Bronchial epithelial cell (primary cell): ENCODE data around the gene DMPK. TPM values are rescaled to one million over a fixed set of nuclear protein-coding genes. Genes with fewer than 3 reads are reported as not detected.

Source experiments
- DNase-seq: peaks from one replicate; pipeline ENCODE4 v3.0.0-alpha.2; 2010; ENCODE audit warnings: low read depth
- FAIRE-seq: peaks from 2 replicates; lab custom pipeline; 2011; peaks lifted over from hg19 to GRCh38; lab: Jason Lieb, UNC
- H3K27me3 ChIP-seq: 2 replicates; pipeline ENCODE4 v1.5.1; 2011; ENCODE audit warnings: low read length; ENCODE audit not compliant: control insufficient read depth, insufficient read depth
- H3K36me3 ChIP-seq: 2 replicates; pipeline ENCODE4 v1.5.1; 2011; ENCODE audit warnings: low read length; ENCODE audit not compliant: control insufficient read depth, insufficient read depth
- H3K4me3 ChIP-seq: 2 replicates; pipeline ENCODE4 v1.5.1; 2011; ENCODE audit warnings: mild to moderate bottlenecking, low read depth, low read length, control low read depth
- total RNA-seq: library from RNA; depleted of rRNA; stranded (reverse); fragments of >200 nt; gene quantifications from 2 replicates; pipeline ENCODE4 v1.2.1, GENCODE V29; 2014
- TF ChIP-seq, protein P1 (sequence below): IDR thresholded peaks from 2 replicates; pipeline ENCODE4 v1.5.1; 2011; ENCODE audit warnings: mild to moderate bottlenecking, moderate library complexity, low read length, control low read depth, inconsistent platforms; ENCODE audit not compliant: insufficient read depth, severe bottlenecking

DMPK gene, protein sequence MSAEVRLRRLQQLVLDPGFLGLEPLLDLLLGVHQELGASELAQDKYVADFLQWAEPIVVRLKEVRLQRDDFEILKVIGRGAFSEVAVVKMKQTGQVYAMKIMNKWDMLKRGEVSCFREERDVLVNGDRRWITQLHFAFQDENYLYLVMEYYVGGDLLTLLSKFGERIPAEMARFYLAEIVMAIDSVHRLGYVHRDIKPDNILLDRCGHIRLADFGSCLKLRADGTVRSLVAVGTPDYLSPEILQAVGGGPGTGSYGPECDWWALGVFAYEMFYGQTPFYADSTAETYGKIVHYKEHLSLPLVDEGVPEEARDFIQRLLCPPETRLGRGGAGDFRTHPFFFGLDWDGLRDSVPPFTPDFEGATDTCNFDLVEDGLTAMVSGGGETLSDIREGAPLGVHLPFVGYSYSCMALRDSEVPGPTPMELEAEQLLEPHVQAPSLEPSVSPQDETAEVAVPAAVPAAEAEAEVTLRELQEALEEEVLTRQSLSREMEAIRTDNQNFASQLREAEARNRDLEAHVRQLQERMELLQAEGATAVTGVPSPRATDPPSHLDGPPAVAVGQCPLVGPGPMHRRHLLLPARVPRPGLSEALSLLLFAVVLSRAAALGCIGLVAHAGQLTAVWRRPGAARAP
- 4.7 and 9.1 TPM in 2 replicates for total RNA-seq

DNA sequence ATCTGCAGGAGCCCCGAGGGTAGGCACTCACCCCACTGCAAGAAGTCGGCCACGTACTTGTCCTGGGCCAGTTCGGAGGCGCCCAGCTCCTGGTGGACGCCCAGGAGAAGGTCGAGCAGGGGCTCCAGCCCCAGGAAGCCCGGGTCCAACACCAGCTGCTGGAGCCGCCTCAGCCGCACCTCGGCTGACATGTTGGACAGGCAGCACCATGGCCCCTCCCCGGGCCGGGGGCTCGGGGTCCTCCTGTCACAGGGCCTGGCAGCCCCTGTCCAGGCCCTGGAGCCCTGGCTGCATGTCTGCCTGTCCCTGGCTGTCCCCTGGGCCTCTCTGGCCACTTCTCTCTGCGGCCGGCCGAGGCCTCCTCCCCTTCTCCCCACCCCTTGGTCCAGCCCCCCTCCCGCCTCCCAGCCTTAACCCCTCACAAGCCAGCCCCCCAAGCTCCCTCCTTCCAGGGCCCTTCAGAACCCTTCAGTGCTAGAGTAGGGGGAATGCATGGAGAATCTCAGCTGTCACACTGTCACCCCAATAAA, at the start of gene DMPK:
TSS of gene DMPK (minus strand) at position 329 of the 530 bp plus-strand sequence. CDS start at position 191, 138 bp downstream.
- Histone ChIP-seq H3K27me3 (no peaks in the 10 kb centered on the region), H3K4me3 (no peak within 1 kb of the TSS)
- no peak for FAIRE-seq

DNA sequence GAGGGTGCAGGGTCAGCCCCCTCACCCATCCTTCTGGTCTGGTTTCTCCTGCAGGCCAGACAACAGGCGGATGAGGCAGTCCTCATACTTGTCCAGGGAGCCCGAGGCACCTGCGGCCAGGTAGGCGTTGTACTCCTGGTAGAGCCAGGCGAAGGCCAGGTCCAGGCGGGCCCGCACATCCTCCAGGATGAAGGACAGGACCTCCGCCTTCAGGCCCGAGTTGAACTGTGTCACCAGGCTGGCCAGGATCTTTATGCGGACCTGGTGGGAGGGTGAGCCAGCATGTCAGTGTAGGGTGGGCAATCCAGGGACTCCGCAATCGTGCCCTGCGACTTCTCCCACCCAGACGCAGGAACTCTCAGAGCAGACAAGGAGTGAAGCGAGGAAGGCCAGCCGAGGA, 46.7 kb upstream of the DMPK start:
- FAIRE-seq (no peak), DNase-seq (no peak)
- TF ChIP-seq, protein P1, sequence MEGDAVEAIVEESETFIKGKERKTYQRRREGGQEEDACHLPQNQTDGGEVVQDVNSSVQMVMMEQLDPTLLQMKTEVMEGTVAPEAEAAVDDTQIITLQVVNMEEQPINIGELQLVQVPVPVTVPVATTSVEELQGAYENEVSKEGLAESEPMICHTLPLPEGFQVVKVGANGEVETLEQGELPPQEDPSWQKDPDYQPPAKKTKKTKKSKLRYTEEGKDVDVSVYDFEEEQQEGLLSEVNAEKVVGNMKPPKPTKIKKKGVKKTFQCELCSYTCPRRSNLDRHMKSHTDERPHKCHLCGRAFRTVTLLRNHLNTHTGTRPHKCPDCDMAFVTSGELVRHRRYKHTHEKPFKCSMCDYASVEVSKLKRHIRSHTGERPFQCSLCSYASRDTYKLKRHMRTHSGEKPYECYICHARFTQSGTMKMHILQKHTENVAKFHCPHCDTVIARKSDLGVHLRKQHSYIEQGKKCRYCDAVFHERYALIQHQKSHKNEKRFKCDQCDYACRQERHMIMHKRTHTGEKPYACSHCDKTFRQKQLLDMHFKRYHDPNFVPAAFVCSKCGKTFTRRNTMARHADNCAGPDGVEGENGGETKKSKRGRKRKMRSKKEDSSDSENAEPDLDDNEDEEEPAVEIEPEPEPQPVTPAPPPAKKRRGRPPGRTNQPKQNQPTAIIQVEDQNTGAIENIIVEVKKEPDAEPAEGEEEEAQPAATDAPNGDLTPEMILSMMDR, result no peak
- H3K4me3 ChIP-seq, result no peak overlapping the region
- H3K36me3 ChIP-seq, result peaks cover 58% of the 10 kb centered on the region
- H3K27me3 ChIP-seq, result no peaks in the 10 kb centered on the region

More for the DNA sequence above, at the start of gene DMPK:
- peaks cover 19% of the 10 kb centered on the region for H3K36me3 ChIP-seq
- TF ChIP-seq, protein P1, result no peak
- peak; percentile 15 for DNase-seq

DNA sequence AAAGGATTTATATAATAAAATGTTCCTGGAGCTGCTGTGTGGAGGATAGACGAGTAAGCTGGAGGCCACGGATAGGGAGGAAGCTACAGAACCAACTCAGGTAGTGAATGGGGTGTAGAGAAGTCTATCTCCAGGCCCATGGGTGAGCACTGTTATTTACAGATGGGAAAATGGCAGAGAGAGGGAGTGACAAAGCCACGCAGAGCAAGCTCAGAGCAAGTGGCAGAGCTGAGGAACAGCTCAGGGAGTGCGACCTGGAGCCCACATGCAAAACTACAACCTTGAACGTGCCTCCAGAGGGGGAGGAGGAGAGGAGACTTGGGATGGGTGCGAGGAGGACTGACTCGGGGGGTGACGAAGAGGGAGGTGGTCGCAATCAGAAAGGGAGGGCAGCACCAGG, 46.2 kb upstream of the DMPK start:
- Histone ChIP-seq H3K4me3 (no peak overlapping the region), H3K27me3 (no peaks in the 10 kb centered on the region), H3K36me3 (peaks cover 62% of the 10 kb centered on the region)
- TF ChIP-seq, protein P1, result no peak
- DNase-seq, result no peak
- FAIRE-seq, result no peak

DNA sequence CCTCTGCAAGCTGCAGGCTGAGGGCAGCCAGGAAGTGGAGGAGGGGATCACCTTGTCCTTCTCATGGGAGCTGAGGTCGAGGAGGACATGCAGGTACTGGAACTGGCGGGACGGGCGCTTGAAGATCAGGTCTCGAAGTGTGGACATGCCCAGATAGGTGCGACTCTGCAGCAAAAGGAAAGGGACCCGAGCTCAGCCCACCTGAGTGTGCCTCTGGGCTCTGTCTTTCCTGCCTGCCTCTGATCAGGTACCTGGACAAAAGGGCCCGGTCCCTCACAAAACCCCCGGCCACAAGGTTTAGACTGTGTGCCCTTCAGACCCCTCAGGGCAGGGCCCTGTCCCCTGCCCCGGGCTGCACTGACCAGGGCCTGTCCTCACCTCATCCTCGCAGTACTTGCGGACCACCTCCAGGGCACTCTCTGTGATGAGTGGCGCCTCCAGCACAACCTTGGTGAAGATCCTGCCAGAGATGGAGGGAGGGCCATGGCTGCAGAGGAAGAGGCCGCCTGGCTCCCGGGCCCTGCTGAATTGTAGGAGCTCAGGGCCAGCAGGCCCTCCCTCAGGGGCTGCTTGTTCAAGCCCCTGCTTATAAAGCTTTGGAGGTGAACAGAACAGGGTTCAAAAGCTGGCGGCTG, 45.3 kb upstream of the DMPK start:
- H3K4me3 ChIP-seq, result no peak overlapping the region
- DNase-seq, result no peak
- H3K27me3 ChIP-seq, result no peaks in the 10 kb centered on the region
- H3K36me3 ChIP-seq, result peaks cover 66% of the 10 kb centered on the region
- no peak for FAIRE-seq
- TF ChIP-seq, protein P1, result no peak

DNA sequence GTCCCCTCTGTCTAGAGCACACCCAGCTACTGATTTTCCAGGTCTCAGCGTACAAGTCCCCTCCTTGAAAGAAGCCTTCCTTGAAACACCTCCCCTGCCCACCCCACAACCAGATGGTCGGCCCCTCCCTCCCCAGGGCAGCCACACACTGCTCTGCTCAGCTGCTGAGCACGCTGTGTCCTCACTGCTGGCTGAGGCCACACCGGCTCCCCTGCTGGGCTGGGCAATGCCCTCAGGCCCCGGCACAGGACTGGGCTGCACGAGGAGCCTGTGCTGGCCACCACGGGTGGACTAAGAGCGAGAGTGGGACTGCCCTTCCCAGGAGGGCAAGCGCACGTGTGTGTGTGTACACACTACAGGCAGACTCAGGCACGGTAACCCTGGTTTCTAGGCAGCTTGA, 44.6 kb upstream of the DMPK start:
- no peak for FAIRE-seq
- Histone ChIP-seq H3K27me3 (no peaks in the 10 kb centered on the region), H3K36me3 (peaks cover 62% of the 10 kb centered on the region), H3K4me3 (no peak overlapping the region)
- TF ChIP-seq, protein P1, result no peak
- no peak for DNase-seq
